ENCODE data around the gene PIK3C3. TPM values are rescaled to one million over a fixed set of nuclear protein-coding genes. Genes with fewer than 3 reads are reported as not detected.

The PIK3C3 gene
- total RNA-seq, 1 donor from 2014 or later, result 61.5 TPM

- H3K4me3 Mint-ChIP-seq (ENCODE audit: low read depth), result no peak overlapping the region
These were observed 18.9 kb downstream of the PIK3C3 start for GRCh38 chr18:41973983-41974382.

GRCh38 chr18:41974796-41975201 lies 19.8 kb downstream of the PIK3C3 start:
- Mint-ChIP-seq H3K27me3 (no peaks in the 10 kb centered on the region), H3K9me3 (ENCODE audit: low read depth) (no peaks in the 10 kb centered on the region), H3K4me1 (ENCODE audit: low read depth) (peaks cover 12% of the 10 kb centered on the region), H3K36me3 (ENCODE audit: insufficient read depth) (peaks cover 4% of the 10 kb centered on the region), H3K27ac (no peak overlapping the region), H3K4me3 (ENCODE audit: low read depth) (no peak overlapping the region)
- no peak for TF ChIP-seq CTCF (IDR thresholded peaks at IDR 0.05; ENCODE audit: unreplicated experiment)
- DNase-seq (ENCODE audit: low spot score, unreplicated experiment), result no peak

More at GRCh38 chr18:41973983-41974382, 18.9 kb downstream of the PIK3C3 start:
- TF ChIP-seq CTCF (IDR thresholded peaks at IDR 0.05; ENCODE audit: unreplicated experiment), result no peak
- DNase-seq (ENCODE audit: low spot score, unreplicated experiment), result no peak
- Mint-ChIP-seq H3K27ac (no peak overlapping the region), H3K9me3 (ENCODE audit: low read depth) (no peaks in the 10 kb centered on the region), H3K27me3 (no peaks in the 10 kb centered on the region), H3K36me3 (ENCODE audit: insufficient read depth) (peaks cover 4% of the 10 kb centered on the region), H3K4me1 (ENCODE audit: low read depth) (peaks cover 12% of the 10 kb centered on the region)

GRCh38 chr18:41975284-41975683 lies 20.2 kb downstream of the PIK3C3 start:
- Mint-ChIP-seq H3K27me3 (no peaks in the 10 kb centered on the region), H3K4me3 (ENCODE audit: low read depth) (no peak overlapping the region)

GRCh38 chr18:41977233-41977632 lies 22.2 kb downstream of the PIK3C3 start:
- TF ChIP-seq CTCF (IDR thresholded peaks at IDR 0.05; ENCODE audit: unreplicated experiment), result no peak
- no peak overlapping the region for H3K27ac Mint-ChIP-seq
- H3K27me3 Mint-ChIP-seq, result no peaks in the 10 kb centered on the region
- DNase-seq (ENCODE audit: low spot score, unreplicated experiment), result no peak
- H3K36me3 Mint-ChIP-seq (ENCODE audit: insufficient read depth), result peaks cover 3% of the 10 kb centered on the region
- H3K4me3 Mint-ChIP-seq (ENCODE audit: low read depth), result no peak overlapping the region
- H3K9me3 Mint-ChIP-seq (ENCODE audit: low read depth), result no peaks in the 10 kb centered on the region
- H3K4me1 Mint-ChIP-seq (ENCODE audit: low read depth), result peaks cover 12% of the 10 kb centered on the region

More at GRCh38 chr18:41975284-41975683, 20.2 kb downstream of the PIK3C3 start:
- Mint-ChIP-seq H3K4me1 (ENCODE audit: low read depth) (peaks cover 12% of the 10 kb centered on the region), H3K36me3 (ENCODE audit: insufficient read depth) (peaks cover 3% of the 10 kb centered on the region), H3K9me3 (ENCODE audit: low read depth) (no peaks in the 10 kb centered on the region), H3K27ac (no peak overlapping the region)
- no peak for TF ChIP-seq CTCF (IDR thresholded peaks at IDR 0.05; ENCODE audit: unreplicated experiment)
- no peak for DNase-seq (ENCODE audit: low spot score, unreplicated experiment)

- Mint-ChIP-seq H3K36me3 (ENCODE audit: insufficient read depth) (peaks cover 2% of the 10 kb centered on the region), H3K27me3 (no peaks in the 10 kb centered on the region), H3K4me3 (ENCODE audit: low read depth) (no peak overlapping the region), H3K27ac (no peak overlapping the region), H3K4me1 (ENCODE audit: low read depth) (no peaks in the 10 kb centered on the region), H3K9me3 (ENCODE audit: low read depth) (no peaks in the 10 kb centered on the region)
- TF ChIP-seq CTCF (IDR thresholded peaks at IDR 0.05; ENCODE audit: unreplicated experiment), result no peak
- DNase-seq (ENCODE audit: low spot score, unreplicated experiment), result no peak
These were observed 28.1 kb downstream of the PIK3C3 start for GRCh38 chr18:41982942-41983660.
